ENCODE results near the gene HNRNPUL1. TPM values are rescaled to one million over a fixed set of nuclear protein-coding genes. Genes with fewer than 3 reads are reported as not detected.

The HNRNPUL1 gene
- total and polyA plus RNA-seq, 2 donors (not counting 1 experiment from before 2014, with no cell fraction given): 60.7 to 273 TPM

DNA sequence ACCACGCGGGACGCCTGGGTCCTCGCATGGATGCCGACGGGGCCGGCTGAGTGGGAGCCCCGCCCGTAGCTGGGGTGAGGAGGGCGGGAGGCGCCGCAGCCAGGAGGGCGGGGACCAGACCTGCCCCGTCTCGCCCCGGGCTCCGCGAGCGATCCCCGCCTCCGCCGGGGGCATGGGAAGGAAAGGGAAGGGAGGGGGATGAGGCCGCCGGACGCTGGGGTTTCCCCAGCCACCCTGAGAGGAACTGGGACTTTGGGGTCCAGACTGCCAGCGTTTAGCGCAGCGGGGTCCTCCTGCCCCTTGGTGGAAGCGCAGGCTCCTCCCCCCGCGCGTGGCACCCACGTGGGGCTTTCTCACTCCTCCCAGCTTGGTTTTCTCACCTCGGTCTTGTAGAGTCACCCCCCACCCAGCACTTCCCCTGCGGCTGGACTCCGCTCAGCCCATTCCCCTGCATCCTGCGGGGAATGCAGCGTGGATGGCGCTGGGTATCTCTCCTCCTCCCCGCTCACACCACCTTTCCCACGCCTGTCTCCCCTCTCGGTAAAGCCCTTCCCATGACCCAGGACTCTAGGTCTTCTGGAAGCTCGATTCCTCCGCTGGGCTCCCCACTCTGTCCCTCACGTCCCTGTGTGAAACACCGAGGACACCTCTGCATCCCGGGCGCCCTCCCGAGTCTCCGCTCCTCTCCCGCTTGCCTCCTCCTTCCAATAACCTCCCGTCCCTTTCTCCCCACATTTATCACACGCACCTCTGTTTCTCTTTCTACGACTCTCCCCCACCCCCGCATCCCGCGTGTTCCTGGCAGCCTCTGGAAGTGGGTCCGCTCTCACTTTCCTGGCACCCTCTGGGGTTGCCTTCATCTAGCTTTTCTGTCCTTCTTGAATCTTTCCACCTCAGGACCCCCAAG is 87.4 kb downstream of the HNRNPUL1 start:
- Mint-ChIP-seq H3K4me1 (peaks cover 43% of the 10 kb centered on the region), H3K4me3 (peak overlapping the region; percentile 93), H3K27ac (peak overlapping the region; percentile 92), H3K9me3 (ENCODE audit: insufficient read depth) (no peaks in the 10 kb centered on the region), H3K27me3 (no peaks in the 10 kb centered on the region)
- ATAC-seq (ENCODE audit: low read depth): peak; percentile 46
- DNase-seq: peak; percentile 94
- Histone ChIP-seq H2AFZ (ENCODE audit: insufficient read depth, low read depth, low read length, poor library complexity, severe bottlenecking) (peak overlapping the region; percentile 63), H3K4me1 (ENCODE audit: control insufficient read depth in 2 of 2, insufficient read depth in 2 of 2, low read length in 2 of 2) (peaks cover 28 to 37% of the 10 kb centered on the region in 2 donors), H3K36me3 (replicated peaks in 1 of 2; ENCODE audit: control extremely low read depth in 1 of 2, control insufficient read depth in 1 of 2, extremely low read depth in 1 of 2, insufficient read depth in 2 of 2, low read length in 1 of 2) (peaks cover 0 to 19% of the 10 kb centered on the region in 2 experiments), H3K27me3 (replicated peaks in 1 of 4; ENCODE audit: control extremely low read depth in 1 of 4, control insufficient read depth in 3 of 4, insufficient read depth in 4 of 4, low read length in 3 of 4) (no peaks in the 10 kb centered on the region), H3K4me3 (ENCODE audit: control extremely low read depth in 1 of 5, extremely low read depth in 1 of 5, insufficient read depth in 1 of 5, low read depth in 2 of 5, low read length in 4 of 5) (peak overlapping the region; percentile 67 to 100 (median 92)), H3K9me3 (ENCODE audit: control extremely low read depth in 1 of 3, control insufficient read depth in 2 of 3, insufficient read depth in 1 of 3, low read length in 2 of 3) (no peaks in the 10 kb centered on the region), H3K4me2 (replicated peaks; ENCODE audit: low read depth, low read length, poor library complexity, severe bottlenecking) (peak overlapping the region; percentile 95), H3K27ac (ENCODE audit: low read length in 2 of 2) (peak overlapping the region; percentile 79 to 91), H3K9ac (ENCODE audit: low read length) (peak overlapping the region; percentile 88), H4K20me1 (ENCODE audit: control insufficient read depth, insufficient read depth, low read length, poor library complexity, severe bottlenecking) (peaks cover 70% of the 10 kb centered on the region), H3K79me2 (ENCODE audit: control insufficient read depth, insufficient read depth, low read length) (peaks cover 65% of the 10 kb centered on the region)
- TF ChIP-seq CTCF (IDR thresholded peaks at IDR 0.05) (no peak), EZH2 (IDR thresholded peaks at IDR 0.05; ENCODE audit: borderline replicate concordance, insufficient read depth, low read depth, low read length, poor library complexity, severe bottlenecking) (no peak)
- ChIA-PET POLR2A (interaction anchor here (0.5 to 5.0 kb wide), 18 partner anchors 9 to 916 kb away, joined by 3 to 69 read pairs (median 6); partner anchors contain the start of genes B9D2 and HNRNPUL1), CTCF (interaction anchor here (0.6 to 7.6 kb wide), 18 partner anchors 11 to 377 kb away, joined by 3 to 130 read pairs (median 8); partner anchors contain the start of genes B9D2, CCDC97 and HNRNPUL1)
- intact Hi-C loops (cut with micrococcal nuclease): loop anchor here (1.0 kb wide), 2 partner anchors 24 to 41 kb away; partner anchors contain the start of gene CCDC97
- under 1% methylated on average over 58 of the region's 58 CpGs for WGBS (ENCODE audit: insufficient coverage)

All from B cell (primary cell).